SU-DHL-6 (cell line): ENCODE measurements around the gene NACAD.

ENCODE experiments used
- H2AFZ ChIP-seq: fragments of 200-600 bp; sonication (generic); 2 replicates; pipeline ENCODE4 v1.6.1; 2014; ENCODE audit warnings: low read depth, mild to moderate bottlenecking, moderate library complexity, mixed read lengths, antibody characterized with exemption, low read length; ENCODE audit not compliant: severe bottlenecking
- H3F3A ChIP-seq: fragments of 200-600 bp; shearing (Covaris generic); 2 replicates; pipeline ENCODE4 v1.6.0; 2016; ENCODE audit warnings: antibody characterized with exemption, mild to moderate bottlenecking; ENCODE audit not compliant: insufficient read depth
- H3K27ac ChIP-seq: fragments of 200-600 bp; sonication (generic); 2 replicates; pipeline ENCODE4 v1.5.1; 2016; ENCODE audit warnings: low read depth, mild to moderate bottlenecking, low read length, moderate library complexity, mixed read lengths
- H3K27me3 ChIP-seq: fragments of 200-600 bp; sonication (generic), shearing (Covaris generic); 2 replicates; pipeline ENCODE4 v1.6.0; 2014; ENCODE audit warnings: mild to moderate bottlenecking, low read length
- H3K36me3 ChIP-seq: fragments of 200-600 bp; sonication (generic); 2 replicates; pipeline ENCODE4 v1.6.1; 2014; ENCODE audit warnings: mild to moderate bottlenecking, low read length, mixed read lengths
- H3K4me2 ChIP-seq: fragments of 300-600, 200-600 bp; shearing (Covaris generic), sonication (generic); 2 replicates; pipeline ENCODE4 v1.6.0; 2014; ENCODE audit warnings: low read length, low read depth, mild to moderate bottlenecking; ENCODE audit not compliant: poor library complexity, severe bottlenecking
- H3K4me3 ChIP-seq: fragments of 200-600 bp; sonication (generic); 2 replicates; pipeline ENCODE4 v1.5.1; 2014; ENCODE audit warnings: antibody characterized with exemption, low read length, mild to moderate bottlenecking, mixed read lengths; ENCODE audit not compliant: insufficient read depth, poor library complexity, severe bottlenecking
- H3K79me2 ChIP-seq: fragments of 200-600 bp; sonication (generic); 2 replicates; pipeline ENCODE4 v1.6.1; 2014; ENCODE audit warnings: mild to moderate bottlenecking, low read length, moderate library complexity; ENCODE audit not compliant: insufficient read depth
- H3K9ac ChIP-seq: fragments of 200-600 bp; sonication (generic); 2 replicates; pipeline ENCODE4 v1.7.0; 2014; ENCODE audit warnings: mild to moderate bottlenecking, low read length
- H3K9me2 ChIP-seq: fragments of 200-600 bp; sonication (generic); replicated peaks from 2 replicates; pipeline ENCODE4 v1.6.1; 2014; ENCODE audit warnings: low read length; ENCODE audit not compliant: insufficient read depth
- H3K9me3 ChIP-seq: fragments of 200-600 bp; sonication (generic); 2 replicates; pipeline ENCODE4 v1.6.1; 2014; ENCODE audit warnings: low read length, mixed read lengths; ENCODE audit not compliant: insufficient read depth
- H4K20me1 ChIP-seq: fragments of 200-600 bp; sonication (generic); 2 replicates; pipeline ENCODE4 v1.6.1; 2014; ENCODE audit warnings: low read depth, mild to moderate bottlenecking, antibody characterized with exemption, low read length, moderate library complexity, mixed read lengths
- EZH2phosphoT487 ChIP-seq: fragments of 200-600 bp; sonication (generic), shearing (Covaris generic); conservative IDR thresholded peaks from 2 replicates; pipeline ENCODE4 v1.6.1; 2018; ENCODE audit warnings: mild to moderate bottlenecking, antibody characterized with exemption, low read length, moderate library complexity, mixed read lengths
- TF ChIP-seq, protein P1 (sequence below): fragments of 200-600 bp; sonication (generic); IDR thresholded peaks from one replicate; pipeline ENCODE4 v1.5.1; 2017; ENCODE audit warnings: antibody characterized with exemption, mild to moderate bottlenecking, low read length, moderate library complexity; ENCODE audit not compliant: insufficient read depth, poor library complexity, severe bottlenecking

NACAD gene

DNA sequence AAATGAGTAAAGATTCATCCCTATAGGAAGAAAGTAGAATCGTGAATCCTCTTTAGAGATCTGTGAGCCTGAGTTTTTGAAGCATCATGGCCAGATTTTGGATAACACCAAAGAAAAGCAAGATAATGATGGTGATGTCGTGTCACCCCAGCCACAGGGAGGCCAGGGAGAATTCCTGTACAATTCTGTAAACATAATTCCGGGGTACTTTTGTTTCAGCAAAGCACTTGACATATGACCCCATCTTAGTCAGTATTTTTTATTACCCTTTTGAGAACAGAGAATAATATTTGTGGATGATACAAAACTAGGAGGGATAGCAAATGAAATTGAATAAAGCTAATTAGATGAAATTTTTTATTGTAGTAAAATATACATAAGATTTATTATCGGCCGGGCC lies 33.8 kb downstream of the NACAD start:
- Histone ChIP-seq H3F3A (peaks cover 4% of the 10 kb centered on the region; the same call in 1 of the 2 replicates), H3K4me3 (no peak overlapping the region), H4K20me1 (peaks cover 32% of the 10 kb centered on the region), H3K9me3 (no peaks in the 10 kb centered on the region), H2AFZ (no peak overlapping the region), H3K9ac (no peak overlapping the region), H3K27ac (no peak overlapping the region), H3K9me2 (no peaks in the 10 kb centered on the region), H3K36me3 (peaks cover 19% of the 10 kb centered on the region), H3K79me2 (peaks cover 92% of the 10 kb centered on the region), H3K27me3 (no peaks in the 10 kb centered on the region), H3K4me2 (no peak overlapping the region)
- TF ChIP-seq, protein P1, sequence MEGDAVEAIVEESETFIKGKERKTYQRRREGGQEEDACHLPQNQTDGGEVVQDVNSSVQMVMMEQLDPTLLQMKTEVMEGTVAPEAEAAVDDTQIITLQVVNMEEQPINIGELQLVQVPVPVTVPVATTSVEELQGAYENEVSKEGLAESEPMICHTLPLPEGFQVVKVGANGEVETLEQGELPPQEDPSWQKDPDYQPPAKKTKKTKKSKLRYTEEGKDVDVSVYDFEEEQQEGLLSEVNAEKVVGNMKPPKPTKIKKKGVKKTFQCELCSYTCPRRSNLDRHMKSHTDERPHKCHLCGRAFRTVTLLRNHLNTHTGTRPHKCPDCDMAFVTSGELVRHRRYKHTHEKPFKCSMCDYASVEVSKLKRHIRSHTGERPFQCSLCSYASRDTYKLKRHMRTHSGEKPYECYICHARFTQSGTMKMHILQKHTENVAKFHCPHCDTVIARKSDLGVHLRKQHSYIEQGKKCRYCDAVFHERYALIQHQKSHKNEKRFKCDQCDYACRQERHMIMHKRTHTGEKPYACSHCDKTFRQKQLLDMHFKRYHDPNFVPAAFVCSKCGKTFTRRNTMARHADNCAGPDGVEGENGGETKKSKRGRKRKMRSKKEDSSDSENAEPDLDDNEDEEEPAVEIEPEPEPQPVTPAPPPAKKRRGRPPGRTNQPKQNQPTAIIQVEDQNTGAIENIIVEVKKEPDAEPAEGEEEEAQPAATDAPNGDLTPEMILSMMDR: no peak
- TF ChIP-seq EZH2phosphoT487: no peak

DNA sequence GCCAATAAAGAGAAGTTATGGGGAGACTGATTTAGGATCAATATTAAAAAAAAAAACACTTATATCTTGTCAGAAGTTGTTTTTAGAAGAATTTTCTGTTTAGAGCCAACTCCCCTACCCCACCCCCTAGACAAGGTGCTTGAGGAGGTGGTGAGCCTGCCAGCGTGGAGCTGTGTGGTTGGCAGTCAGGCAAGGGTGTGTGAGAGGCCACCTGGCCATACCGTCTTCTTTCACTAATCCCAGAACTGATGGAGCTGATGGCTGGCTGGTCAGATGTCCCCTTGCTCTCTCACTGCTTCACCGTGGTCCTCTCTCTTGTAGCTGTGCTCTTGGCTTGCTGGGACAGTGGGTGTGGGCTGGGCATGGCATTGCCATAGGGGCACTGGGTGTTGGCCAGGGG lies 34.3 kb downstream of the NACAD start:
- no peak overlapping the region for H3K27ac ChIP-seq
- H3K9me3 ChIP-seq: no peaks in the 10 kb centered on the region
- peaks cover 22% of the 10 kb centered on the region for H3K36me3 ChIP-seq
- H2AFZ ChIP-seq: no peak overlapping the region
- H3K4me2 ChIP-seq: no peak overlapping the region
- H3K79me2 ChIP-seq: peaks cover 90% of the 10 kb centered on the region
- H3K27me3 ChIP-seq: no peaks in the 10 kb centered on the region
- no peaks in the 10 kb centered on the region for H3K9me2 ChIP-seq
- TF ChIP-seq, protein P1: no peak
- TF ChIP-seq EZH2phosphoT487: no peak
- H3F3A ChIP-seq: 0 out of 2 replicates have a peak, but pooled peaks cover 3% of the 10 kb centered on the region
- H3K4me3 ChIP-seq: no peak overlapping the region
- peaks cover 30% of the 10 kb centered on the region for H4K20me1 ChIP-seq
- no peak overlapping the region for H3K9ac ChIP-seq

DNA sequence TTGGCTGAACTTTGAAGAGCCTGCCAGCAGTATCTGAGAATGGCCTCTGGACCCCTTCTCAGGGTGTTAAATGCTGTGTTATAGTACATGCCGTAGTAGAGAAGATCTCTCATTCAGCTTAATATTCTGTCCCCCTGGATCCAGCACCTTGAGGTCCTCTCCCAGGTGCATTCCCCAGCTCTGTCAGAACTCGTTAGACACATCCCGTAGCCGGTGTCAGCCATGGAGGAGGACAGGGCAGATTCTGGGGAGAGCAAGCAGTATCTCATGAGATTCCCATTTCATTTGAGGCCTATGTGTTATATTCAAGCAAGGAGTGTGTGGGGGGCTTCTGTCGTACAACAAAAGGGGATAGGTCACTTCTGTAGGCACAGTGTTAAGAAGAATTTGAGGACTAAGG lies 34.8 kb downstream of the NACAD start:
- Histone ChIP-seq H3F3A (0 out of 2 replicates have a peak, but pooled peaks cover 3% of the 10 kb centered on the region), H3K9me2 (no peaks in the 10 kb centered on the region), H4K20me1 (peaks cover 30% of the 10 kb centered on the region), H3K9ac (no peak overlapping the region), H3K9me3 (no peaks in the 10 kb centered on the region), H3K36me3 (peaks cover 26% of the 10 kb centered on the region), H2AFZ (no peak overlapping the region), H3K27ac (no peak overlapping the region), H3K27me3 (no peaks in the 10 kb centered on the region), H3K4me2 (no peak overlapping the region), H3K79me2 (peaks cover 90% of the 10 kb centered on the region), H3K4me3 (no peak overlapping the region)
- TF ChIP-seq EZH2phosphoT487: no peak
- TF ChIP-seq, protein P1: no peak
